Measurements from ENCODE around the gene CMSS1.

CMSS1 gene

GRCh38 chr3:100123112-100123511 lies 305.4 kb downstream of the CMSS1 start:
- no peak for DNase-seq

GRCh38 chr3:100124201-100124761 lies 306.6 kb downstream of the CMSS1 start:
- DNase-seq = no peak

DNA sequence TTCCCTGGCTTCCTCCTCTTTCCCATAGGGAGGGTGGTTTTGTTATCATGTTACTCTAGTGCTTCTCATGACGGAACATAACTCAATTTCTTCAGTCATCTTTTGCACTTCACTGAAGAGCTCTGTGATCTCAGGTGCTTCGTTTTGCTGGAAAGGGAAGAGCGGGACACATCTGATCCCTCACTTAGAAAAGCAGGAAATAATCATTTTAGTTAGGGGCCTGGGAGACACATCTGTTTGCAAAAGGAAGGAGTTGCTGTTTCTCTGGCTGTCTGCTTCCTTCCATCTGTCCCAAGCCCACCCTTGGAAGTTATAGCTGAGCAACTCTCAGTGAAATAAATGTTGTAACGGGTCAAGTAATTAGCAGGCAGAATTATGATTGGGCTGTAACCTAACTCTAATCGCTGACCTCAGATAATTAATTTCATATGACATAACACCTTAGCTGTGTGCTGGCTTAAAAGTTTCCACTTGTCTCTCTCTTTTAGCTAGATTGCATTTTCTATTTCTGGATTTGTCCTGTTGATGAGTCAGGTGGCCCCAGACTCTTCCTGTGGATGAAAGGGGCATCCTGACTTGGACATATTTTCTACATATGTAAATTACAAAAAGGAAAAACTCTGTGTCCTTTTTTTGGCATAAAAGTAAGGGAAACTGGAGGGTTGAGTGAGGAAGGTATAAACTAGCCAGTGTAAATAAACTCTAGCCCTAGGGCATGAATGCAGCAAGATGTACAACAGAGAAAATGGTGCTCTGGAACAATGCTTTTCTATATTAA lies 307.7 kb downstream of the CMSS1 start:
- DNase-seq = no peak

GRCh38 chr3:100127792-100128191 lies 310.1 kb downstream of the CMSS1 start:
- DNase-seq = no peak

DNA sequence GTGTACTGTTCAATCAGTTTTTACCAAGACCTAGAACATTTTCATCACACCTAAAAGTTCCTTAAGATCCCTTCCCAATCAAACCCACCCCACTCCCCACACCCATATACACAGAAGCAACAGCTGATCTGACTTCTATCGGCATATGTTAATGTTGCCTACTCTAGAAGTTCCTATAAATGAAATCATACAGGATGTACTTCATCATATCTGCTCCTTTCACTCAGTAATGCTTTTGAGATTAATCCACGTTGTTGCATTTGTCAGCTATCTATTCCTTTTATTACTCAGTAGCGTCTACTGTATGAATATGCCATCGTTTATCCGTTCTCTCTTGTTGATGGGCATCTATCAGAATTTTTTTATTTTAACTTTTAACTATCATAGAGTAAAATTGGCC lies 310.9 kb downstream of the CMSS1 start:
- no peak for DNase-seq

DNA sequence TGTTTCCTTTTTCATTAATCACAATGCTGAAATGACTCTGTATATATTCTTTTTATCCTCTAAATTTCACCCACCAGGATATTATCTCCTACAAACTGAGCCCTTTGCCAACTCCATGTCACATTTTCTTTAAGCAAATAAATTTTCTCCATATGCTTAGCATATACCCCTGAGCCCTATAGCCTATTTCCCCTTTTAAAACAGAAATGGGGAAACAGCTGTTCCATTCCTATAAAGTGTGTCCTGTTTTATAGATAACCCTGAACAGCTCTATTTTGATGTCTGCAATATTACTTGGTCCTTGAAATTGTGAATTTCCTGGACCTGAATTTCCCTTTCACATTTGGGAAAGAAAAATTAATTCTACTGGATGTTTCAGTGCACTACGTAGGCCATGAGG lies 312.3 kb downstream of the CMSS1 start:
- no peak for DNase-seq

- DNase-seq = no peak
Measured at GRCh38 chr3:100131241-100131640, 313.6 kb downstream of the CMSS1 start.

DNA sequence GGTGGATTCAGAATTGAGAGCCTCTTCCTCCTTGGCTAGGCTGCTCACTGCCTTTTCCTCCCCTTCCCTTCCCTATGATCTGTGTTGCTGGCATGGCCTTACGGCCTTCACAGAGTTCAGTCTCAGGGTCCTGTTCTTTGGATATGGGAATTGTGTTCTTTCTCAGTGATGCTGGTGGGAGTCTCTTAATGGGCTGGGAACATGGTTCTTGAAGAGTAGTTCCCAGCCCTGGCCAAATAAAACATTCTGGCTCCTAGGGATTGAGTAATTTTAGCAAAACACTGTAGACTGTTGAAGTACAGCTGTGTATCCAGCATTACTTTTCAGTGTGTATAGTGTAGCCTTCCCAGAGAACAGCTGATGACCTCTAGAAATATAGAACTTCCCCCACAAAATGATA lies 319.3 kb downstream of the CMSS1 start:
- no peak for DNase-seq

- DNase-seq = no peak
Measured at GRCh38 chr3:100140976-100141375, 323.3 kb downstream of the CMSS1 start.

GRCh38 chr3:100141586-100141985 lies 323.9 kb downstream of the CMSS1 start:
- DNase-seq = no peak

DNA sequence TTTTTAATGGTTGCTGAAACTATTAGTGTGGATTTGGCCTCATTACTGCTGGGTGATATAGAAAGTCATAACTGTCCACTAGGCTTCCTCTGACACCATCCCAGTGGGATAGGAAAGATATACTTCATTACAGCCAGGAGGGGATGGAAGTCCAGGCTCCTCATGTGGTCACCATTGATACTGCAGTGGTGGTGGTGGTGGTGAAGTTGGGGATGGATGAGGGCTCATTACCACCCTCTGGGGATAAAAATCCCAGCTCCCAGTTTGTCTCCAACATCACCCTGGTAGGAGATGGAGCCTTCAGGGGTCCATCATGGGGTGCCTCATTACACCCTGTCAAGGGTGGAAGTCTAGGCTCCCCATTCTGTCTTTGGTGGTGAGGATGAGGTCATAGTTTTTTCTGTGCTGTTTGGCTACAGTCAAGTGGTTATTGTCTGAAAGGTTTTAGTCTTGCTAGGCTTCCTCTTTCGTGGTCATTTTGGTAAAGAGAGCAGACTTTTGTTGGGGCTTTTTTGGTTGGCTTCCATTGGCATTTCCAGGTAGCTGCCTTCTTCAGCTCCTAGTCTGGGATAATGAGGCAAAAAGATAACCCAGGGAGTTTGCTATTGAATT lies 326.7 kb downstream of the CMSS1 start:
- no peak for DNase-seq

DNA sequence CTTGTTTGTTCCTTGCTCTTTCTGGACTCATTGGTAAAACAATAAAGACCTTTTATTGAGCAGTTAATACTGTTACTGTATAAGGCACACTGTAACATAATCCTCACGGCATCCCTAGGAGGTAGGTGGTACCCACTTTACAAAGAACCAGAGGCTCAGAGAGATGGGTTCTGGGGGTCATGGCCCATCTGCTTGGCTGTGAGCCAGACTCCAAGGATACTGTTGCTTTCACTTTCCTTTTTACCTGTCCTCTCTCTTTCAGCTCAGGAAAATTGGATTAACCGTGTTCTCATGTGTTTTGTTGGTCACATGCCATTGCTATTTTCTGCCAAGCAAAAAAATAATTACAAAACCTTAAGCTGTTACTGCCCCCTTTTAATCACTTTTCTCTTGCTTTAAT lies 331.5 kb downstream of the CMSS1 start:
- no peak for DNase-seq

DNA sequence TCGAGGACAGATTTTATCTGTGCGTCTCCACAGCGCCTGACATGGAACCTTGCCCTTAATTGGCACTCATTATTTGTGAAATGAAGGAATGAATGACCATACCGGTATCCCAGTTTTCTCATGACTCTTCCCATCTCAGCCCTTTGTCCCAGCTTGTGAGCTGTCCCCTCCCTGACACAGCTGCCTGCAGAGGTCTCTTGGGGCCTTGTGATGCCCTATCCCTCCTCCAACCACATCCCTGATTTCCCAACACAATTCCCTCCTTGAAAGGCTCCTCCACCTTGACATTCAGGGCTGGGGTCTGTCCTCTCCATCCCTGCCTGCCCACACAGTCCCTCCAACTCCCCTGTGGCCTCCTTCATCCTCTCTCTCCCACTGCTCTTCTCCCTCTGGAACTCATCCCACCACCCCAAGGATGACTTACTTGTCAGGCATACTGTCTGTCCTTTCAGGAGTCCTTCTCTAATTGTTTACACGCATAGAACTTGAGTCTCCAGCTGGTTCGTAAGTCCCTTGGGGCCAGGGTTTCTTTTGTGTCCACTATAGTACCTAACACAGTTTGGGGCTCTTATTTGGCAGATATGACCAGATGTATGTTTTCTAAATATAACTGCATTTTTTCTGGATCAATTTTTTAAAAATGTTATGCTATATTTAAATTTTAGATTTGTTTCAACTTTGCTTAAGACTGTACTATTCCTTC lies 332.2 kb downstream of the CMSS1 start:
- DNase-seq = no peak

DNA sequence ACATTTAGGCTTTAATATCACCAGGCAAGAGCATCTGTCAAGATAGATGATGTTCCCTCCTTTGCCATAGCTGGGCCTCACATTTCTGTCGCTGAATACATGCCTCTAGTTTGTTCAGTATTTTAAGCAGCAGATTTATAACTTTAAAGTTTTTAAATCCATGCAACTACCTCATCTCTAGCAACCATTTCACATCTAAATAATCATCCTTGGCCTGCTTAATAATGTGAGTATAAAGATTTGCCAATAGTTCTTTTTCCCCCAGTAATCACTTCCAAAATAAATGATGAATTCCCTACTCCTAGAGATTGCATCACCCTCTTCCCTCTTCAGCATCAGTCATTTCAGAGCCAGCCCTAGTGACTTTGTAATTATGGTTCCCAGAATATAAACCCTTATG lies 332.8 kb downstream of the CMSS1 start:
- no peak for DNase-seq

- no peak for DNase-seq
Measured at GRCh38 chr3:100151024-100151707, 333.5 kb downstream of the CMSS1 start.

- DNase-seq = no peak
Measured at GRCh38 chr3:100154171-100154570, 336.5 kb downstream of the CMSS1 start.

DNA sequence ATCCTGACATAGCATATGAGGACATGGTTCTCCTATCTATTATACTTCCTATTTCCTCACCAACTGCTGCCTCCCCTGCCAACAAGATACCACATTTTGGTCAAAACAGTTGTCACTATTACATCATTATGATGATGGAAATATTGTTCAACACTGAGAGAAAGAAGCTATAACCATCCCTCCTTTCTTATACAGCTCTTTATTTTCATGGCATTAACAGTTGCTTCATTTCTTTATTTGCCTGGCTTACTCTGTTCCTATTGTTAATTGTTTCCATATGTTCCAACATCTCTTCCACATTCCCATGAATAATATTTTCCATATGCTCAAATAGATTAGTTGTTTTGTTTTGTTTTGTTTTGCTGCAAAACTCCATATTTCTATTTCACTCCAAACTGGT lies 337.5 kb downstream of the CMSS1 start:
- no peak for DNase-seq

DNA sequence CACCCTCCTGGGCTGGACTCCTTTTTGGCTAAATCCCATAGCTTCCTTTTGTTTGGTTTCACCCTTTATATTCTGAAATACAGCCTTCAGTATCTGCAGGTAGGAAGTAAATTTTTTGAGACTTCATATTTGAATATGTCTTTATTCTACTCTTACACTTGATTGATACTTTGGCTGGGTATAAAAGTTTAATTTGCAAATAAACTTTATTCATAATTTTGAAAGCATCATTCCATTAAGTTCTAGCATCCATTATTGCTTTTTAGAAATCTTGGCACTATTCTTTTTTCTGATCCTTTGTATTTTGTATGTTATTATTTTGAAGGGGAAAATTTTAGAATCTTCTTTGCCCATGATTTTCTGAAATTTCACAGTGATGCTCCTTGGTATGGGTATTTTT lies 337.9 kb downstream of the CMSS1 start:
- DNase-seq = no peak

DNA sequence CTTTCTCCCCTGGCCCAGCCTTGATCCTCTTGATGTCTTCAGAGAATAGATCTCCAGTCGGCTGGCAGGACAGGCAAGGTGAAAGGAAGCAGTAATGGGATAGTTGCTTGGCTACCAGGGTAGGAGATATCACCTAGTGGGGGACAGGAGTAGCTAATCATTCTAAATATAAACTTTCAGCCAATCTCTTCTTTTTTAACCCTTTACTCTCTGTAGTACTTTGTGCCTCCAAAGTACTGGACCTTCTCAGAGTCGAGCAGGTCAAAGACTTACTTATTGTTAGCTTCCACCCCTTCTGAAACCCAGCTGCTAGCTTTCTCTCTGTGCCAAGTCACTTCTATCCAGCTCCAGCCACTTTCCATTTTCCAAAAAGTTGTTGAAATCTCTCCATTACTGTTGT lies 340.0 kb downstream of the CMSS1 start:
- no peak for DNase-seq

DNA sequence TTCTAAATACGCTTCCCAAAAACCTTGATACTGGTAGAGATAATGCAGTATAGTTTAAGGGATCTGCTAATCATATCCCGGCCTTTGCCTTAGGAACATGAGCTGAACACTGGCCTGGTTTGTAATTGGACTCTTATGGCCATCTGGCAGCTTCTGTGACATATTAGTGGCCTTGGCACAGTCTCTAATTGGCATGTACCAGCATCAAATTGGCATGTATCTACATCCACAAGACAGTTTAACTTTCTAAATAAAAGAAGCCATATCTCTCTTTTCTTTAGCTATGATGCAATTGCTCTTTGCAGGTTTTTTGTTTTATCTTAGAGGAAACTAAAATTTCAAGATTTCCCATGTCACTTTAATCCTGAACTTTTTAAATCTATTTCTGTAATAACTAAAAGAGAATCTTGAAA lies 341.3 kb downstream of the CMSS1 start:
- no peak for DNase-seq

- DNase-seq = no peak
Measured at GRCh38 chr3:100159331-100160153, 341.9 kb downstream of the CMSS1 start.

GRCh38 chr3:100160521-100160920 lies 342.9 kb downstream of the CMSS1 start:
- DNase-seq = no peak

Data from activated CD8-positive, alpha-beta memory T cell treated with anti-CD3 and anti-CD28 coated beads, Interleukin-2, amount 50 U/mL, for 48 hours (primary cell).